Stimulated activated naive CD8-positive, alpha-beta T cell treated with anti-CD3 and anti-CD28 coated beads, Interleukin-15, Interleukin-2, amounts not matched to agents 100 ng/mL and 50 ng/mL, for 24 hours (primary cell): ENCODE results near the gene GCH1.
"Not testable (repeated sequence)": the region's sequence is repeated elsewhere in the genome, so short reads cannot be mapped to it uniquely, and the experiment has no call there.

Experiments used
- H3K27ac Mint-ChIP-seq: one replicate; pipeline ENCODE4 v1.8.0; 2021; ENCODE audit warnings: mild to moderate bottlenecking, mixed read lengths
- H3K27me3 Mint-ChIP-seq: one replicate; pipeline ENCODE4 v1.8.0; 2021; ENCODE audit warnings: mixed read lengths
- H3K36me3 Mint-ChIP-seq: one replicate; pipeline ENCODE4 v1.8.0; 2021; ENCODE audit warnings: low read depth, mixed read lengths
- H3K4me1 Mint-ChIP-seq: one replicate; pipeline ENCODE4 v1.8.0; 2021; ENCODE audit warnings: low read depth, mixed read lengths
- H3K4me3 Mint-ChIP-seq: one replicate; pipeline ENCODE4 v1.8.0; 2021; ENCODE audit warnings: mild to moderate bottlenecking, mixed read lengths
- H3K9me3 Mint-ChIP-seq: one replicate; pipeline ENCODE4 v1.8.0; 2021; ENCODE audit warnings: mixed read lengths

The GCH1 gene

DNA sequence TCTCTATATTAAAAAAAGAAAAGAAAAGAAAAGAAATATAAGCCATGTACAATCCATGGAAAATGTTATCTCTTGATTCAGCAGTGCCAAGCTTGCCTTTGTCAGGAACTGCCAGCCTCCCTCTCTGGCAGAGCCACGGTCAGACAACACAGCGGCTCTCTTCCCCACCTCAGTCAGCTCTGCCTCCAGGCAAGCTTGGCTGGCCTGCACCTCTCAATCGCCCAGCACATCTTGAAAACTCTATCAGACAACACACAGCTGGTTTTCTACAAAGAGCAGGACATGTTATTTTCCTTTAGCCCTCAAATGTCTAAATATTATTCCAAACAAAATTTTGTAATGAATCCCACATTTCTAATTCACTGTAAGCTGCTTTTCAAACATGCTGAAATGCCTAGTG is 20.0 kb upstream of the GCH1 start:
- no peak overlapping the region for H3K27ac Mint-ChIP-seq
- H3K36me3 Mint-ChIP-seq, result no peaks in the 10 kb centered on the region
- no peaks in the 10 kb centered on the region for H3K4me1 Mint-ChIP-seq
- no peak overlapping the region for H3K4me3 Mint-ChIP-seq
- no peaks in the 10 kb centered on the region for H3K27me3 Mint-ChIP-seq
- no peaks in the 10 kb centered on the region for H3K9me3 Mint-ChIP-seq

DNA sequence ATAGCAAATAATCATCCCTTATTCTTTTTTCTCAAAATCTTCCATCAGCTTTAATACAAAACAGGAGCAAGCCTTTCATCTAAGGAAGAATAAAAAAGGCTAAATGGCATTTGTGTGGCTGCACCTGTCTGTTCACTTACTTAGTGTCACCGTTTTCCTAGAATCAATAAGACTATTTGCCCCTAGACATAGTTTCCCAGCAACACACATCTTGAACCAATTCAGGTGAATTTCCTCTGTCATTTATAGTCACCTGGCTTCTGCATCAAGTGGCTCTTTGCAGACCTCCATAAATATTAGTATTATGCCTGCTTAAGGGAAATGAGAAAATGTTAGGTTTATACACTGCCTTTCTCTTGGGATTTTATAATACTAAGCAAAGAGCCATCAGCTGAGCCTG is 17.4 kb upstream of the GCH1 start:
- Mint-ChIP-seq H3K9me3 (no peaks in the 10 kb centered on the region), H3K27ac (no peak overlapping the region), H3K4me1 (no peaks in the 10 kb centered on the region), H3K27me3 (no peaks in the 10 kb centered on the region), H3K4me3 (no peak overlapping the region), H3K36me3 (no peaks in the 10 kb centered on the region)

DNA sequence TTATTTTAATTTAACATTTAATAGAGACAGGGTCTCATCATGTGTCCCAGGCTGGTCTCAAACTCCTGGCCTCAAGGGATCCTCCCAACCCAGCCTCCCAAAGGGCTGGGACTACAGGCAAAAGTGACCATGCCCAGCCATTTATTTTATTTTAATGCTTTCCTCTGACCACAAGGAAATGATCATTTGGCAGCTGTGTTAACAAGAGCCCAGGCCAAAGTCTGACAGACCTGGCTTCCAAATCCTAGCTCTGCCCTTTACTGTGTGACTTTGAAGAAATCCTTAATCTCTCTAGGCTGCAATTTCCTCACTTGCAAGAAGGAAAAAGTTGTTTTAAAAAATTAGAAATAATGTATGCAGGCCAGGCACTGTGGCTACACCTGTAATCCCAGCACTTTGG is 16.7 kb upstream of the GCH1 start:
- Mint-ChIP-seq H3K4me1 (no peaks in the 10 kb centered on the region), H3K27ac (no peak overlapping the region), H3K9me3 (no peaks in the 10 kb centered on the region), H3K4me3 (no peak overlapping the region), H3K27me3 (no peaks in the 10 kb centered on the region), H3K36me3 (no peaks in the 10 kb centered on the region)

GRCh38 chr14:54918427-54918826 is 15.8 kb upstream of the GCH1 start:
- Mint-ChIP-seq H3K36me3 (no peaks in the 10 kb centered on the region), H3K27me3 (no peaks in the 10 kb centered on the region), H3K4me3 (no peak overlapping the region), H3K4me1 (no peaks in the 10 kb centered on the region), H3K9me3 (no peaks in the 10 kb centered on the region), H3K27ac (no peak overlapping the region)

DNA sequence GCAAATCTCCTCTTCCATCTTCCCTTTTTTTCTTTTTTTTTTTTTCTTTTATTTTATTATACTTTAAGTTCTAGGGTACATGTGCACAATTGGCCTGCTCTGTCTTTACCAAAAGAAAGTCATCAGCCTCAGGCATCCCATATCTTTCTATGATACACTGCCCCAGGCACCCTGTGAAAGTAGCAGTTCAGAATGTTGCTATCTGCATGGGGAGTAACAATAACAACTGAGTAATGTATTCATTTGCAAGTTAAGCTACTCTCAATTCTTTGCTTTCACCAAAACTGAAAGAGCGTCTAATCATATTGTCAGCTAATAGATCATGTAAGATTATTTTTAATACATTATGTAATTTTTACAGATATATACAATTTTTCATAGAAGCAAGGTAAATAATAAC is 13.5 kb upstream of the GCH1 start:
- no peaks in the 10 kb centered on the region for H3K36me3 Mint-ChIP-seq
- H3K27ac Mint-ChIP-seq, result peak overlapping the region; percentile 29
- H3K27me3 Mint-ChIP-seq, result no peaks in the 10 kb centered on the region
- no peak overlapping the region for H3K4me3 Mint-ChIP-seq
- no peaks in the 10 kb centered on the region for H3K4me1 Mint-ChIP-seq
- no peaks in the 10 kb centered on the region for H3K9me3 Mint-ChIP-seq

DNA sequence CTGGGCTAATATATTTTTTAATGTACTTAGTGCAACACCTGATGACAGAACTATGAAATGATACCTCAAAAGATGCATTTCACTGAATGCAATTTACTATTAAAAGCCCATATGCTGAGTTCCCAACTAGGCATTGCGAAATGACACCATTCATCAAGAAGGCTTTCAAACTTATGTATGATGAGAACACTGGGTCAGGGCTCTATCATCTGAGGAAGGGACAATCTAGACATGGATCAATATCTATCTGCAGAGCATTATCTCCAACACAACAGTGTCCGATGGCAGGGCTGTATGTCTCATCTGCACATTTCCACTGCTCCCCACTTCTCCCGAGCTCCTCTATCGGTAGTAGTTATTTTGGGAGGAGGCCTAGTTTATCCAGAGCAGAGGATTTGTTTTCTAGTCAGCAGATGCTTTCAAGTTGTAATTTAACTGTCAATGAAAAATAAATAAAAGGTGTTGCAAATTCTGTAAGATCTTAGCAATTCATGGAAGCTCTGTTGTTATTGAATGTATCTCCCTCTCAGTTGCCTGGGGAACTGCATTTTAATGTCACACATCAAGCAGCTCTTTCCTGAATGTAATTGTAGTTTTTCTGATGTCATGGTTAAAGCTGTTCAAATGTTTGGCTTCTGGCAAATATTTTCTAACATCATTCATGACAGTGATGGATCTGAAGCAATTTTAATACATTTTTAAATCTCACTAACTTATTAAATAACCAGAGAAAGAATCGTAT is 7.4 kb upstream of the GCH1 start:
- Mint-ChIP-seq H3K9me3 (no peaks in the 10 kb centered on the region), H3K27me3 (no peaks in the 10 kb centered on the region), H3K27ac (no peak overlapping the region), H3K4me1 (peaks cover 11% of the 10 kb centered on the region), H3K4me3 (no peak overlapping the region), H3K36me3 (no peaks in the 10 kb centered on the region)

DNA sequence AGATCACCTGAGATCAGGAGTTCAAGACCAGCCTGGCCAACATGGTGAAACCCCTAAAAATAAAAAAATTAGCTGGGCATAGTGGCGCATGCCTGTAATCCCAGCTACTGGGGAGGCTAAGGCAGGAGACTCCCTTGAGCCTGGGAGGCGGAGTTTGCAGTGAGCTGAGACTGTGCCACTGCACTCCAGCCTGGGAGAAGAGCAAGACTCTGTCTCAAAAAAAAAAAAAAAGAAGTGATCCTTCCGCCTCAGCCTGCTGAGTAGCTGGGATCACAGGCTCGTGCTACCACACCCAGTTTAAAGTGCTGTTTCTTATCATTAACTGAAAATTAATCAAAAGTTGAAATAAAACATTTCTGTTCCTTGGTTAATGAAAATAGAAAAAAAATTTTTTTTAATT is 6.3 kb upstream of the GCH1 start:
- not testable (repeated sequence) for H3K4me3 Mint-ChIP-seq

DNA sequence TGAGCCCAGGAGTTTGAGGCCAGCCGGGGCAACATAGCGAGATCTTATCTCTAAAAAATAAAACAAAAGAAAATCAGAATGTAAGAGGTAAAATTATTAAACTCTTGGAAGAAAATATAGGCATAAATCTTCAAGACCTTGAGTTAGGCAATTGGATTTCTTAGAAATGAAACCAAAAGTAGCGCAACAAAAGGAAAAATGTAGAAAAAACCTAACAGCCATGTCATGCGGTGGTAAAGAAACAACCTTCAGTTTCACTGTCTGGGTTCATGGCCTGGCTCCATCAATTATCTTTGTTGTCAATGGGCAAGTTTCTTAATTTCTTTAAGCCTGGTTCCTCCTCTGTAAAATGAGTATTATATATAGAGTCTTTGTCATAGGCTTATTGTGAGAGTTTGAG is 5.6 kb upstream of the GCH1 start:
- peak overlapping the region; percentile 12 for H3K27ac Mint-ChIP-seq
- H3K4me3 Mint-ChIP-seq, result no peak overlapping the region
- no peaks in the 10 kb centered on the region for H3K36me3 Mint-ChIP-seq
- no peaks in the 10 kb centered on the region for H3K27me3 Mint-ChIP-seq
- H3K4me1 Mint-ChIP-seq, result peaks cover 12% of the 10 kb centered on the region
- no peaks in the 10 kb centered on the region for H3K9me3 Mint-ChIP-seq

More for the DNA sequence above, 6.3 kb upstream of the GCH1 start:
- H3K27me3 Mint-ChIP-seq, H3K36me3 Mint-ChIP-seq, H3K27ac Mint-ChIP-seq, H3K9me3 Mint-ChIP-seq: not testable (repeated sequence)
- peaks cover 11% of the 10 kb centered on the region for H3K4me1 Mint-ChIP-seq

GRCh38 chr14:54906075-54906474 is 3.4 kb upstream of the GCH1 start:
- no peak overlapping the region for H3K27ac Mint-ChIP-seq

GRCh38 chr14:54902143-54902520 is 494 bp downstream of the GCH1 start:
- Mint-ChIP-seq H3K36me3 (peaks cover 9% of the 10 kb centered on the region), H3K4me1 (peaks cover 18% of the 10 kb centered on the region), H3K27me3 (no peaks in the 10 kb centered on the region), H3K9me3 (no peaks in the 10 kb centered on the region), H3K4me3 (peak overlapping the region; percentile 85), H3K27ac (peak overlapping the region; percentile 55)

More at GRCh38 chr14:54906075-54906474, 3.4 kb upstream of the GCH1 start:
- H3K9me3 Mint-ChIP-seq, result no peaks in the 10 kb centered on the region
- no peaks in the 10 kb centered on the region for H3K27me3 Mint-ChIP-seq
- no peak overlapping the region for H3K4me3 Mint-ChIP-seq
- peaks cover 15% of the 10 kb centered on the region for H3K4me1 Mint-ChIP-seq
- H3K36me3 Mint-ChIP-seq, result no peaks in the 10 kb centered on the region

GRCh38 chr14:54901380-54902142 is 1.1 kb downstream of the GCH1 start:
- no peaks in the 10 kb centered on the region for H3K9me3 Mint-ChIP-seq
- peaks cover 18% of the 10 kb centered on the region for H3K4me1 Mint-ChIP-seq
- H3K27ac Mint-ChIP-seq, result peak overlapping the region; percentile 83
- H3K4me3 Mint-ChIP-seq, result peak overlapping the region; percentile 85
- peaks cover 9% of the 10 kb centered on the region for H3K36me3 Mint-ChIP-seq
- H3K27me3 Mint-ChIP-seq, result no peaks in the 10 kb centered on the region

- peaks cover 28% of the 10 kb centered on the region for H3K4me1 Mint-ChIP-seq
- peaks cover 9% of the 10 kb centered on the region for H3K36me3 Mint-ChIP-seq
- H3K4me3 Mint-ChIP-seq, result no peak overlapping the region
- H3K9me3 Mint-ChIP-seq, result no peaks in the 10 kb centered on the region
- no peak overlapping the region for H3K27ac Mint-ChIP-seq
- H3K27me3 Mint-ChIP-seq, result no peaks in the 10 kb centered on the region
These were observed 3.1 kb downstream of the GCH1 start for GRCh38 chr14:54899573-54899972.

DNA sequence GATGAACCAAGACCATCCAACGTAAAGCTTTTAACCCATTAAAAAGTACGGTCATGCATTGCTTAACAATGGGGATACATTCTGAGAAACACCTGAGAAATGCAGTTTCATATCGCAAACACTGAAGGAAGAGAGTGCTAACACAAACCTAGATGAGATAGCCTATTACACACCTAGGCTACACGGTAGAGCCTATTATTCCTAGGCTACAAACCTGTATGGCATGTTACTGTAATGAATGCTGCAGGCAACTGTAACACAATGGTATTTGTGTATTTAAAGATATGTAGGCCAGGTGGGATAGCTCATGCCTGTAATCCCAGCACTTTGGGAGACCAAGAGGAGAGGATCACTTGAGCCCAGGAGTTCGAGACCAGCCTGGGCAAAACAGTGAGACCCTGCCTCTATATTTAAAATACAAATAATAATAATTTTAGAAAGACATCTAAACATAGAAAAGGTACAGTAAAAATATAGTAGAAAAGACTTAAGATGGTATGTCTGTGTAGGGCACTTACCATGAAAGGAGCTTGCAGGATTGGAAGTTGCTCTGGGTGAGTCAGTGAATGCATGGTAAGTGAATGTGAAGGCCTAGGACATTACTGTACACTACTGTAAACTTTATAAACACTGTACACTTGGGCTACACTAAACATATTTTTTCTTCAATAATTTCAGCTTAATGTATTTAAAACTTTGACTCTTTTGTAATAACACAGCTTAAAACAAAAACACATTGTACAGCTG is 4.6 kb downstream of the GCH1 start:
- not testable (repeated sequence) for H3K36me3 Mint-ChIP-seq, H3K4me3 Mint-ChIP-seq, H3K9me3 Mint-ChIP-seq, H3K27me3 Mint-ChIP-seq, H3K27ac Mint-ChIP-seq
- H3K4me1 Mint-ChIP-seq, result peaks cover 32% of the 10 kb centered on the region

- Mint-ChIP-seq H3K27ac (no peak overlapping the region), H3K4me1 (peaks cover 38% of the 10 kb centered on the region), H3K36me3 (peaks cover 17% of the 10 kb centered on the region), H3K4me3 (no peak overlapping the region), H3K27me3 (no peaks in the 10 kb centered on the region), H3K9me3 (no peaks in the 10 kb centered on the region)
These were observed 6.9 kb downstream of the GCH1 start for GRCh38 chr14:54895683-54896082.

DNA sequence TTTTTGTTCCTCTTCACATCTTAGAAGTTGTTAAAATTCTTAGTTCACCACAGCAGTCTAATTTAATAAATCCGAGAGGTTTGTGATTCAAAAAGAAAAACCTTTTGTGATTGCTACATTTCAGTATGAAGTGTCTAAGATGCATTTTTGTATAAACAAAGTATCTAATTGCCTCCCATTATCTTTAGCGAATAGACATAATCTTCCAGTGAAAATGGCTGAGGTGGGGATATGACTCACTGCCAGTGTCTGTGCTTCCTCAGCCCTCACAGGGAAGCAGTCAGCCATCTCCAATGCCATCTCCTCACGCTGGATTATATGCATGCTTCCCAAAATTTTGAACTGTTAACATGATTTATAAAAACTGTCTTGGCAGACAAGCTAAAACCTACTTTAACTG is 7.6 kb downstream of the GCH1 start:
- Mint-ChIP-seq H3K4me3 (no peak overlapping the region), H3K4me1 (peaks cover 40% of the 10 kb centered on the region), H3K9me3 (no peaks in the 10 kb centered on the region), H3K27ac (no peak overlapping the region), H3K27me3 (no peaks in the 10 kb centered on the region), H3K36me3 (peaks cover 14% of the 10 kb centered on the region)
